ENCODE data around the gene RBFOX2.

RBFOX2 gene

DNA sequence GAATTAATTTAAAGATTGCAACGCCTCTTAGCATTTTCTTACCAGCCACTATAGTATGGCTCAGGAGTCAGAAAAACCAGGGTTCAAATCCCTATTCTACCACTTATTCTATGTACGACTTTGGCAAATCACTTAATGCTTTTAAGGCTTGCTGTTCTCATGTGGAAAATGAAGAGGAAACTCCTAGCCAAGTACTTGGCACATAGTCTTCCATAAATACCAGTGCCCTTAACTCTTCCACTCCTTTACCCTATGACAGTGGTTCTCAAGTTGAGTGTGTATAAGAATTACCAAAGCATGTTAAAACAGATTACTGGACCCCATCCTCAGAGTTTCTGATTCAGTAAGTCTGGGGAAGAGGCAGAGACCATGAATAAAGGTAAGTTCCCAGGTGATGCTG, 107.6 kb downstream of the RBFOX2 start:
- no peak for FAIRE-seq

DNA sequence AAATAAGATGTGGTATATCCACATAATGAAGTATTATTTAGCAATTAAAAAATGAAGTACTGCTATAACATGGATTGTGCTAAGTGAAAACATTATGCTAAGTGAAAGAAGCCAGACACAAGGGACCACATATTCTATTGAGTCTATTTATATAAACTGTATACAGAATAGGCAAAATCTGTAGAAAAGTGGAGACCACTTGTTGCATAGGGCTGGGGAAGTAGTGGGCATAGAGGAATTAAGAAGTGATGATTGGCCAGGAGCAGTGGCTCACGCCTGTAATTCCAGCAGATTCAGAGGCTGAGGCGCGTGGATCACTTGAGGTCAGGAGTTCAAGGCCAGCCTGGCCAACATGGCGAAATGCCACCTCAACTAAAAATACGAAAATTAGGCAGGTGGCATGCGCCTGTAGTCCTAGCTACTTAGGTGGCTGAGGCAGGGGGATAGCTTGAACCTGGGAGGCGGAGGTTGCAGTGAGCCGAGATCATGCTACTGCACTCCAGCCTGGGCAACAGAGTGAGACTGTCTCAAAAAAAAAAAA, 109.6 kb downstream of the RBFOX2 start:
- FAIRE-seq = no peak

DNA sequence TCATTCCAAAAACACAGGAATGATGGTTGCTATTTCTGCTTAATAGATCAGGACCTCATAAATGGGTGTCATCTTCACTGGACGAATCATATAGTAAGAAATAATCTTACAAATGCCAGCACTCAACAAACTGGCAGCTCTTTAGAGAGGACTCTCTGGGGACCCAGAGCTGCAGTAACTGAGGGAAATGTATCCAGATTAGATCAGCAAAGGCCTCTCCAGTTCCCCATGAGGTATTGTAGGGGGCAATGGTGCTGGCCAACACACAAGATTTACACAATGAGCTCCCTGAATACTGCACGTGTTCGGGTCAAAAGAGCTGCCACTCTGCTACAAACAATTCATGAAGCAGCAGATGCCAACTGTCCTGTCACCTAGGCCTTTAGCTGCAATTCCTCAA, 110.2 kb downstream of the RBFOX2 start:
- FAIRE-seq = no peak

DNA sequence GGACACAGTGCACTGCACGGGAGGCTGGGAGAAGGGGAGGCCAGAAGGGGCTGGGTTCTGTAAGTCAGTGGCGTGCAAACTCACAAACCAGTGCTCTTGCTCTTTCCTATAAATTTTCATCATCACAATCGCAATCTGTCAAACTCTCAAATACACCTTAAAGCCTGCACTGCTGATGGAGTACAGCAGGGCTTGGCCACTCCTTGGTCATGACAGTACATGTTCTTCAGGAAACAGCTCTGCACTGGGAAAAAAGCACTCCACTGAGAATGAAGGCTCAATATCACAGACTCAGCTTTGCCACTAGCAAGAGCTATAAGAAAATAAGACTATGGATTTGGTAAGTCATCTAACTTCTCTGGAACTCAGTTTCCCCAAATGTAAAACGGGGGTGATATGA, 111.0 kb downstream of the RBFOX2 start:
- no peak for FAIRE-seq

DNA sequence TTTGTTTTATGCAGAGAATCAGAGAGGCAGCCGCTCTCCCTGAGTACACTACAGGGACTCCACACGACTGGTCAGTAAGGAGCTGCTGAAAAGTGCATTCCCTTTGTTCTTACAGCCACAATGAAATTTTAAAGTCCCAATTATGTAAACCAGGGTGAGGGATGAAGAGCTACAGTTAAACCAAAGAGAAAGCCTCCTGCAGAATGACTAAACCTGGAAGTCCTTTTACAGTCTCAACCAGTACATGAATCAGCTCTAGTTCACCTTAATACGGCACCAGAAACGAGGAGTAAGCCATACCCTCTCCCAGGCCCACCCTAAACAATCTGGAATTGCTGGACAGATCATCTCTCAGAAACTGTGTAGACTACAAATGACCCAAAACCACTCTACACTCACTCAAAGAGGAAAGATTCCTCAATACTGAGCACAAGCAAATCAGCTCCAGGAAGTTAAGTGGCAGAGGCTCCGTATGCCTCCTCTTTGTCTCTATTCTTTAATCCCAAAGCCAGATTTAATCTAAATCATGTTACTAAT, 113.1 kb downstream of the RBFOX2 start:
- no peak for FAIRE-seq

DNA sequence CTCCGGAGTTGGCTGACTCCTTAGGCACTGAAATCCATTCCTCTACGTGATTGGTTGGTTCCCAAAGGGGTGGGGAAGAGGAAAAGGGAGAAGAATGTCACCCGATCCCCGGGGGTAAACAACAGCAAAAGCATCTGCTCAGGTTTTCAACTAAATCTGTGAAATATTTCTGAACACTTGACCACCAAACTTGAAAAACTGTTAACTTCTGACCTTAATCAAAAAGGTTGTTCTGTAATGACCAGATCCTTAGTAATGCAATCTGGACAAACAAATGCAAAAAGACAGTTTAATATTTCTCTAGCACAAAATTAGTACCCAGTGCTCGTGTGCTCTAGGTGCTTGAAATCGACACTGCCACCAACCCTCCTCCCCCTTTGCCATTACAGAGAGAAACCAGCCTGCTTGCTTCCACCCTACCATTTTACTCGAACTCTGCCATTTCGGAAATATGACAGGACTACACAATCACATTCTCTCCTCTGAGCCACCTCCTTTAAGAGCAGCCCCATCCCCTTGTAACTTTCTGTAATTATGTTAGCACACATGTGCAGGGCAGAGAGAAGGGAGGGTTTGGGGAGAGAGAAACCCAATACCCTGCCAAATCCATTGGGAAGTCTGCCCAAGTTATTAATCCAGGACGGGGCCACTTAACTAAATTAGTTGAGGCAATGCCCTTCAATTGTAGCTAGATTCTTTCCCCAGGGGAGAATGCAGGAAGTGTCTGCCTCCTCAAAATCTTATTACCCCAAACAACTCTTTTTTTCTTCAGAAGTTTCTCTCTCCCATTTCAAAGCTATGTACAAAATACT, 113.8 kb downstream of the RBFOX2 start:
- peak; percentile 85 for FAIRE-seq

DNA sequence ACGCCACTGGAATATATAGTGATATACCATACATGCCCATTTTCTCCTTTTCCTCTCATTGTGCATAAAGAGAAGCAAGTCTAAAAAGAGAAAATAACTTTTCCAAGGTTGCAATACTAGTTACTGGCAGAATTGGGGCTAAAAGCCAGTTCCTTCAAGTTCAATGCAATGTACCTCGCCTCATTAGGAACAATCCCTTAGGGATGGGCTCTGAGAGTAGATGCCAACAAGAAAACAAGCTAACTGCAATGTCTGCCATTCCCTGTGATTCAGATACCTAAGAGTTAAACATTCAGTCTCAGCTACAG, 114.3 kb downstream of the RBFOX2 start:
- no peak for FAIRE-seq

DNA sequence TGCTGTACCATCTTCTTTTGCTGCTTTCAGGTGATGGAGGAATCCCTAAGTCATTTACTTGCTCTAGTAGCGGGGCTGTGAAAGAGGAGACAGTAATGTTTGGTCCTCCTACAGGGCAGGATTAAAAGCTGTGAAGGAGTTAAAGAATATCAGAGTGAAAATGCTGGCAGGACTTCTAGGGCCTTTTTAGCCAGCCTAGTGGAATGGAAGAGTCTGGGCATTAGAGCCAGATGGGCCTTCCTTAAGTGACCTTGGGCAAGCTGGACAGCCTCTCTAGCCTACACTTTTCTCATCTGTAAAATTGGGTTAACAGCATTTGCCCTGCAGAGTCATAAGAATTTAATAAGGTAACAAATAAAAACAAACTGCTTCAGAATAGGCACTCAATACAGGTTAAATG, 114.7 kb downstream of the RBFOX2 start:
- FAIRE-seq = no peak

DNA sequence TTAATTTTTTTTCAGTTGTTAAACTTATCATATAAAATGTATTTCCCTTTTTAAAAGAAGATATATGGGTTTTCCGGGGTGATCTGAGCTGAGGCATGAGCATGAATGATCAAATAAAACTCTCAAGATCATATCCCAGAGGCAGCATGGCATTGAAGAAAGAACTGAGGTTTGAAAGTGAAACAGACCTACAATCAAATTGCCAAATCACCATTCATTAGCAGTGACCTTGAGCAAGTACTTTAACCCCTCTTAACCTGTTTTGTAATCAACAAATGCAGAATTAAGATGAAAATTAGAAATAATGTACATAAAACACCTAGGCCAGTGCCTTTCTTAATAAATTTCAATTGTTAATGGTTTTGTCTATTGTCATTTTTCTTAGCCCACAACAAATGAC, 116.0 kb downstream of the RBFOX2 start:
- no peak for FAIRE-seq

DNA sequence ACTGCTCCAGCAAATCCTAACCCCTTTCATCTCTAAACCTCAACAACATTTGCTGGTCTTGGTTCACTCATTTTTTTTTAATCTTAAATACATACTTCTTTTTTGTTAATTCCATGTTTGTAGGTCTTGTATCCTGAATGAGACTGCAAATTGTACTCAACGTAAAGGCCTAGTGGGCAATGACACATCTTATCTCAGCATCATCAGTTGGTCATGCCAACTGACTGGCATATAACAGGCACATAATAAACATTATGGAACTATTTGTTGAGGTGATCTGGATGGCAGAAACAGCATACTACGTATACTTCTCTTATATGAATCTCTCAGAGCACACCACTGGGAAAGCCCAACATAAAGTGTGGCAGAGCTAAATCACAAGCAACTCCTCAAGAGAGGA, 116.7 kb downstream of the RBFOX2 start:
- FAIRE-seq = no peak

DNA sequence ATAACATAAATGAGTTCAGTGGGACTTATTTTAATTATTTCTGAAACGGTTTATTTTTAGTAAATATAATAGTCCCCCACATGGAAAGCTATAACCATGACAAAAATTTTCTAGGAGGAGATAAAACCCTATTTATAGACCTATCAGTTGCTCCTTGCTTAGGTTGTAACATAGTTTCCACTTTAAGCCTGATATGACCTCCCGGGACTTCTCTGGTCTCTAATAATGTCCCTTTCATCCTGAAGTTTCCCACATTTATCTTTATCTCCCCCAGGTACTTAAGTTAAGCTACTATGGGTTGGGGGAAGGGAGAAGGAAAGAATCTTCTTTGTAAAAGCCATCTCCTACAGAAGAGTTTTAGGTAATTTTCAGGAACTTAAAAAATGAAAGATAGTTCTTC, 117.7 kb downstream of the RBFOX2 start:
- no peak for FAIRE-seq

DNA sequence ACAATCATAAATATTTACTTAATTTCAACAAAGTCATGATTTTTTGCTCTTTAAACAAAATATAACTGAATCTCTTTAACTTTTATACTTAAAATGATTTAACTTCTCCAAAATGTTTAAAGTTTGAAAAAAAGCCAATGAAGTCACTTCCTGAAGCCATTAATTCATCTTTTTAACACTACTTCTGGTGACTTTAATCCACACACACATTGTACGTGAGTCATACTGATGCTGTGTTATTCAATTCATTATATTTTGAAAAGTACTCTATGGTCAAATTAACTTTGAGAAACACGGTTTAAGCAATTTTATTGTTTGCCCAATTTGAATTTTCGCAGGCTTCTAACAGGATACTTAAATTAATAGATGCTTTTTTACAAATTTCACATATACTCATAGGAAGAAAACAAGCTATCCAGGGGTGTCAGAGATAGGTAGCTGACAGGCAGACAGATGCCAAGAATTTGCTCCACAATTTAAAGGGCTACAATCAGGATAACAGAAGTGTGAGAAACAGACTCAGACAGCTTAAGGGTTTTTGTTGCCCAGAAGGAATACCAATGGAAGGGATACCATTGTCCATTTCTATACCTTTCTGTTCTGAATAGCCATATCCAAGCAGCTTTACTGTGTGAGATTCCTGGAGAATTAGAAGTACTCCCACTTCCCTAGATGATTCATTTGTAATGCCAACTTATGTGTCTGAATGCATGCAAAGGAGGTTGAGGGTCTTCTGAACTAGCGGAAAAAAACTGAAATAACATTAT, 118.4 kb downstream of the RBFOX2 start:
- FAIRE-seq = peak; percentile 25

DNA sequence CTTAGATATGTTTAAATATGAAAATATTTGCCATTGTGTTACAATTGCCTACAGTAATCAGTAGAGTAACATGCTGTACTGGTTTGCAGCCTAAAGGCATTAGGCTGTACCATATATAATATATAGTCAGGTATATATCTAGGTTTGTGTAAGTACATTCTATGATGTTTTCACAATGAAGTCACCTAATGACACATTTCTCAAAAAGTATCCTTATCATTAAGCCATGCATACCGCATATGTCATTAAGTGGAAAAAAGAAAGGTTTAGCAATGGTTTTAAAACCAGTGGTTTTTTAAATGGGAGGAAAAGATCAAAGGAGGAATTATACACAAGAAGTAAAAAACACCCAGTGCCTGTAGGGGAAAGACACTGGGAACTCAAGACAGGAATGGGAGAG, 122.7 kb downstream of the RBFOX2 start:
- FAIRE-seq = no peak

DNA sequence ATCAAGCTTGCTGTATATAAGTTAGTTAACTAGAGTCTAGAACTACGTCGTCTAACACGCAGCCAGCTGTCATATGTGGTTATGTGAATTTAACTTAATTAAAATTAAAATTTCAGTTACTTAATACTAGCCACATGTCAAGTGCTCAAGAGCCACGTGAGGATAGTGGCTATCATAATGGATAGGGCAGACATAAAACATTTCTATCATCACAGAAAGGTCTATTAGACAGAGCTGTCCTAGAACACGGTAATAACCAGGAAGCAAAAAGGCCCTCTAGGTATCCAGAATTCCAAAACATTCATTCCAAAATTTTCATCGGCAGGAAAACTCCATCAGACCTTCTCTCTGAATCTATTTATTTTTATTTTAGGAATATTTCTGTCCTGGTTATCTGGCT, 123.9 kb downstream of the RBFOX2 start:
- no peak for FAIRE-seq

DNA sequence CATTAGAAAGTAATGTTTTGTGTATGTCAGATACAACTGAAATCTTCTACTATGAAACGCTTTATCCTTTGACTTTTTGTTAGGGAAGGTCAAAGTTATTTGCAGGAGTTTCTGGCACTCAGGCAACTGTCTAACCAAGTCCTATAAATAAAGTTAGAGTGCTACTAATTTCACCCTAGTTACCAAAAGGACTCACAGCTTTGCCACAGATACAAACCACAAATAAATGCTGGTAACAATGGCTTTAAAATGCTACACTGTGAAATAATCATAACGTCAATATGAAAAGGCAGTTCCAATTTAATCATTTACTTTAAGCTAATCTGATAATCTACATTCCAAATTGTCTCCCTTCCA, 124.3 kb downstream of the RBFOX2 start:
- FAIRE-seq = no peak

DNA sequence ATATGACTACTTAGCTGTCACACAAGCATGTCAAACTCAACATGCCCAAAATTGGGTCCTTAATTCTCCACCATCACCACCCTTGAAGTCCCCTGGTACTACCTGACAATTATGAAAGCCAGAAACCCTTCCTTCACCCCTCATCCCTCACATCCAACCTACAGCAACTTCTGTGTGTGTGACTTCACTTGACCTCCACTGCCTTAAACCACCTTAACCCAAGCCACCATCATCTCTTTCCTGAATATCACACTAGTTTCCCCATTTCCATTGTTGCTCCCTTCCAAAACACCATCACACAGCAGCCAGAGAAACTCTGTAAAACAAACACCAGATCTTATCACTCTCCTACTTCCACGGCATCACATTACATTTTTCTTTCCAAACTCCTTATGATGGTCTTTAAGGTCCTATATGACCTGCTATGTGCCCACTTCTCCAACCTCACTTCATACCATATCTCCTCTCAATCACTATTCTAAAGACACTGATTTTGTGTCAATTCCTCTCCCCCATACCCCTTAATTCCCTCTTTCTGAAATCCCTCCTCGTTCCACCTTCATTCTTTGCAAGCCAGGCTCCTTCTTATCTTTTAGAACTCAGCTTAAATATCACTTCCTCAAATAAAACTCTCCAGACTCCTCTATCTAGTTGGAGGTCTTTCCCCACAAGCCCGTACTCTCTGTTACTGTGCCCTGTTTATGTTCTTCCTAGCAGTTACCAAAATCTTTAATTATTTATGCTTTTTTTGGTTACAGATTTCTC, 124.9 kb downstream of the RBFOX2 start:
- no peak for FAIRE-seq

DNA sequence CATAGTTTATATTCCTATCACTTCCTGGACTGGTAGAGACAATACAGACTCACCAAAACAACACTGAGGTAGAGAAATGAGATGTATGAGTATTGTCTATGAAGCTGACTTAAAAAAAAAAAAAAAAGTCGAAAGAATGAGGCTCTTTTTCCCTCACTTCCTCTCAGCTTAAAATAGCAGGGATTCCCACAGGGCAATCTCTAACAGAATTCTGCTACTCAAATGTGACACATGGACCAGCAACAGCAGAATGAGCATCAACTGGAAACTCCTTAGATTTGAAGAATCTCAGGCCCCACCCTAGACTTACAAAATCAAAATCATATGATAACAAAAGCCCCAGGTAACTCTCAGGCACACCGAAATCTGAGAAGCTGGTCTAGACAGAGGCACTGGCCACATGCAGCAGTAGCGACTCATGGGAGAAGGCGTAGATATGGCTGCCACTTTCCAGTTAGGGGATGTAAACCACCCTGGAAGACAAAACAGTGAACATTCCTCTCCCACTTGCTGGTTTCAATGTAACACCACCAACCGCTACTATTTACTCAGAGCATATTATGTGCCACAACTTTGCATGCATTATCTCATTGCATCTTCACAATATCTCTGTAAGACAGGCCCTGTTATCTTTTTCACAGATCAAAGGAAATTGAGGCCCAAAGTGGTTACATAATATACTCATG, 128.0 kb downstream of the RBFOX2 start:
- FAIRE-seq = no peak

DNA sequence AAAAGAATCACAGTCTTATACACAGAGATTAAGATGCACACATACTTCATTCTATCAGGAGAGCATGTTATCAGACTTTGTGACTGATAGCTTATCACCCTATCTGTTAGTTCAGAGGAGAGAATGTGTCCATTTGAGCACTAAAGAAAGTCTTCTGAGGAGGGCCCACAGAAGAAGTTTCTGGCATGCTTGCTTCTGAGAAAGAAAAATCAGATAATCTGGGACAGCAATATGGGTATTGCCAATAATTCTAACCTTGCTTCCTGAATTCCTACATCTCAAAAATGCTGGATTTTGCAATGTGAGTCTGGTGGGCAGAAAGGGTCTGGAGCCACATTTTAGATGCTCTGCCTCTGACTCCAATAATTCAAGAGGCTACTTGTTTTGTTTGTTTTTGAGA, 128.9 kb downstream of the RBFOX2 start:
- FAIRE-seq = no peak

DNA sequence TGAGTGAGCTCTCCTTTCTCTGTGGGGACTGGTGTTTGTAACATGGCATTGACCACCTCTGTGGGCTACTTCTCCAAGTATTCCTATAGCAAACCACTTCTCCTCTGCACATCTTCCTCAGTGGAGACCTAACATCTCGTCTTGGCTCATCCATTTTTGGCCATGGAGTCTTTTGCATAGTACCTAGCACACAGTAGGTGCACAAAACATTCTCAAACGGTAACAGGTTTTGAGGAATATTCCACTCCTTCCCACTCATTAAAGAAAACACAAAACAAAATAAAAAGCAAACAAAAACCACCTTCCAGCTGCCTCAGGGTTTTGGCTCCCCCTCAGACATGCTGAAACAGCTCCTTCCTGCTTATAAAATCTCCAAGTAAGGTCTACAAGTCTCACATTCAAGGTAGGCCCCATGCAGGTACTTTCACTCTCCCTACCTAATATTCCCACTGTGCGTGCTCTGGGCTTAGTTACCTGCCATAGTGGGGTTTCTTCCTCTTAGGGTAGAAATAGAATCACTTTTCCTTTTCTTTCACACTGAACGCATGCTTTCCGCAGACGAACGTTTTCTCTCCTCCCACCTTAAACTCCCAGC, 132.4 kb downstream of the RBFOX2 start:
- FAIRE-seq = no peak

DNA sequence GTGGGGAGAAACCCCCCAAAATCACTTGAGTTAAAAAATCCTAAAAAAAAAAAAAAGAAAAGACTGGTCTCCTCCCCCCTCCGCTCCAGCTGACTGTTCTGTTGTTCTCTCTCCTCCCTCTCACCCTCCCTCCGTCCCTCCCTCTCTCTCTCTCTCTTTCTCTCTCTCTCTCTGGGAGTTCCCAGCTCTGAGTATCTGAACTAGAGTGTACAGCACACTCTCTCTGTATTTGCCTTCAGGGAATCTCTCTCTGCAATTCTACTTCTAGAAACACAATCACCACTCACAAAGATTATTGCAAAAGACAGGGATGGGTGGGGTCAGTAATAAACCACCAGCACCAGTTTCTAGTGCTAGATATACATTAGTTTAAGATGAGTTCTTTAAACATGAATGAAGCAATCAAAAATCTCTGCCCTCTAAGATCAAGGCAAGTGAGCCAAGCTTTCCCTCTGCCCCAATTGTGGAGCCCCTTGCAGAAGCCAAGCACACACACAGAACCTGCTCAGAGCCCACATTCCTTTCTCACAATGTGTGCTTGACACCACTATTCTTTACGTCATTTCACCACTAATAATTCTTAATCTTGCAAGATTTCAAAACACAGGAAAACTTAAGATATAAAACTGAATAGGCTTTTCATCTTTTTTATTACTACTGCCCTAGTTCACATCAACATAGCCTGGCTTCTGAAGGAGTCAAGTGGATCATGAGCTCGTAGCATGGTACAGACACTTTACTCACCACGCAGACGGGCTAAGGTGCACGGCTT, 133.5 kb downstream of the RBFOX2 start:
- FAIRE-seq = no peak

DNA sequence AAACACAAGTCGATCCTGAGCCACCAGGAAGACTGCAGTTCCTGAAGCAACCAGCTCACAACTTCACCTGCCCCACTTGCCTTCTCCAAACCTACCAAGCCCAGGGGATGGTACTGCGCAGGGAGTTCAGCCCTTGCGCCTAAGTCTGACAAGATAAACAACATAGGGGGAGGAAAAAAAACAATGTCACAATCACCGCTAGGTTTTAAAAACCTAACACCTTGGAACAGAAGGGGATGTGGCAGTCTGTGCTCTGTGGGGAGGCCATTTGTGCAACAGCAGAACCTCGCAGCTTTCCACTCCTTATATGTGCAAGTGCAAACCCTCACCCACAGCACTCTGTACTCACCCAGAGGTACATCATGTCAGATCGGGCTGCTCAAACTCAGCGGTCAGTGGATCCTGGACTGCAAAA, 134.2 kb downstream of the RBFOX2 start:
- no peak for FAIRE-seq

DNA sequence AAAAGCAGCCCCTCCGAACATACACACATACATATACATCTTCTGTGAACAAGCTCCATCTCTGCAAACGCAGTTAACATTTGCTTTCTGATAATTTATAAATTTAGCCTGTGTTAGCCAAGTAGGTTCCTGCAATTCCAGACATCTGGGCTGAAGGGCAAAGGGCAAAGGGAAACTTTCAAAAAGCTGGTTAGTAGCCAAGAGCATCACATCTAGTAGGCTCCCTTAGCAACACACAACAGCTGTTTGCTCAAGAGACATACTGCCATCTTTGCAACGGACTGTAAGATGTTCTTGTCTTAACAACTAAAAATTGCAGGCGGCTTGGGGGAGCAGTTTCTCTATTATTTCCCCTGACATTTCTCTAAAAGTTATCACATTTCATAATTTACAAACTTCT, 134.9 kb downstream of the RBFOX2 start:
- FAIRE-seq = no peak

Measured in A204.1 (cell line).